ENCODE data around the gene ATP1A2.

Gene ATP1A2

GRCh38 chr1:160099716-160100375 lies 15.7 kb upstream of the ATP1A2 start:
- TF ChIP-seq POLR2AphosphoS5 (IDR thresholded peaks at IDR 0.05; ENCODE audit: low read depth, low read length): no peak
- no peak for TF ChIP-seq TAF1 (IDR thresholded peaks at IDR 0.05; ENCODE audit: borderline replicate concordance, insufficient read depth, low read length)
- no peak for TF ChIP-seq REST (IDR thresholded peaks at IDR 0.05; ENCODE audit: insufficient read depth in 1 of 2, low read depth in 2 of 2, low read length in 2 of 2)
- TF ChIP-seq SIN3A (IDR thresholded peaks at IDR 0.05; ENCODE audit: borderline replicate concordance, insufficient read depth, low read length): no peak
- no peak for TF ChIP-seq FOXP2 (optimal IDR thresholded peaks at IDR 0.05; ENCODE audit: borderline replicate concordance, extremely low read depth, extremely low read length, insufficient read depth)

- TF ChIP-seq REST (IDR thresholded peaks at IDR 0.05; ENCODE audit: insufficient read depth in 1 of 2, low read depth in 2 of 2, low read length in 2 of 2) (no peak), SIN3A (IDR thresholded peaks at IDR 0.05; ENCODE audit: borderline replicate concordance, insufficient read depth, low read length) (no peak; the same call in 1 of the 2 replicates), TAF1 (IDR thresholded peaks at IDR 0.05; ENCODE audit: borderline replicate concordance, insufficient read depth, low read length) (no peak), POLR2AphosphoS5 (IDR thresholded peaks at IDR 0.05; ENCODE audit: low read depth, low read length) (no peak), FOXP2 (optimal IDR thresholded peaks at IDR 0.05; ENCODE audit: borderline replicate concordance, extremely low read depth, extremely low read length, insufficient read depth) (no peak)
Observed at GRCh38 chr1:160101037-160101716, 14.4 kb upstream of the ATP1A2 start.

- no peak for TF ChIP-seq FOXP2 (optimal IDR thresholded peaks at IDR 0.05; ENCODE audit: borderline replicate concordance, extremely low read depth, extremely low read length, insufficient read depth)
- TF ChIP-seq POLR2AphosphoS5 (IDR thresholded peaks at IDR 0.05; ENCODE audit: low read depth, low read length): no peak
- no peak for TF ChIP-seq REST (IDR thresholded peaks at IDR 0.05; ENCODE audit: insufficient read depth in 1 of 2, low read depth in 2 of 2, low read length in 2 of 2)
- TF ChIP-seq SIN3A (IDR thresholded peaks at IDR 0.05; ENCODE audit: borderline replicate concordance, insufficient read depth, low read length): no peak
- no peak for TF ChIP-seq TAF1 (IDR thresholded peaks at IDR 0.05; ENCODE audit: borderline replicate concordance, insufficient read depth, low read length)
Observed at GRCh38 chr1:160101717-160102522, 13.6 kb upstream of the ATP1A2 start.

GRCh38 chr1:160103658-160104408 lies 11.7 kb upstream of the ATP1A2 start:
- TF ChIP-seq POLR2AphosphoS5 (IDR thresholded peaks at IDR 0.05; ENCODE audit: low read depth, low read length): no peak
- TF ChIP-seq REST (IDR thresholded peaks at IDR 0.05; ENCODE audit: insufficient read depth in 1 of 2, low read depth in 2 of 2, low read length in 2 of 2): no peak
